Naive thymus-derived CD4-positive, alpha-beta T cell (primary cell): ENCODE data around the gene PRND. TPM values are rescaled to one million over a fixed set of nuclear protein-coding genes. Genes with fewer than 3 reads are reported as not detected.
"Not testable (repeated sequence)": the region's sequence is repeated elsewhere in the genome, so short reads cannot be mapped to it uniquely, and the experiment has no call there.

Source experiments
- ATAC-seq: fragments of 150-1000 bp; cut with Tn5 transposase; 2 replicates; pipeline ENCODE4 v1.10.0; 2021; ENCODE audit warnings: mild to moderate bottlenecking, moderate library complexity
- CTCF ChIA-PET: fragments of 350-600 bp; sonication (Branson Sonifier 250); formaldehyde crosslinking; loops from one replicate; lab custom pipeline; 2021; ENCODE audit warnings: antibody characterized with exemption; lab: Charles Lee
- POLR2A ChIA-PET: fragments of 350-600 bp; sonication (Branson Sonifier 250); formaldehyde crosslinking; loops from one replicate; lab custom pipeline; 2021; ENCODE audit warnings: antibody characterized with exemption, inconsistent platforms; lab: Charles Lee
- DNase-seq, 9 donors: peaks; one replicate each; pipeline versions ENCODE4 v3.0.0 to v3.0.0-alpha.2; 2020 to 2022; ENCODE audit warnings: mixed read lengths in 1 of 9
- H3K27ac ChIP-seq: one replicate; pipeline ENCODE4 v1.7.0; 2013; ENCODE audit warnings: mild to moderate bottlenecking, low read depth, low read length, moderate library complexity
- H3K27me3 ChIP-seq, 2 donors: one replicate each; pipeline ENCODE4 v1.7.0; 2013; ENCODE audit warnings: low read length in 2 of 2, mild to moderate bottlenecking in 2 of 2, moderate library complexity in 2 of 2; ENCODE audit not compliant: control insufficient read depth in 2 of 2, insufficient read depth in 2 of 2
- H3K36me3 ChIP-seq, 3 experiments: 1 replicate in 2 of 3; 2 replicates in 1 of 3; pipeline ENCODE4 v1.7.0; 2013; ENCODE audit warnings: low read length in 3 of 3, mild to moderate bottlenecking in 3 of 3, moderate library complexity in 1 of 3; ENCODE audit not compliant: insufficient read depth in 3 of 3, control insufficient read depth in 2 of 3
- H3K4me1 ChIP-seq, 2 donors: one replicate each; pipeline ENCODE4 v1.7.0; 2013; ENCODE audit warnings: low read length in 2 of 2, mild to moderate bottlenecking in 2 of 2, moderate library complexity in 1 of 2; ENCODE audit not compliant: control insufficient read depth in 2 of 2, insufficient read depth in 2 of 2
- H3K4me3 ChIP-seq: 2 replicates; pipeline ENCODE4 v1.7.0; 2013; ENCODE audit warnings: mild to moderate bottlenecking, low read length
- H3K9me3 ChIP-seq, 3 experiments: 1 replicate in 2 of 3; 2 replicates in 1 of 3; pipeline ENCODE4 v1.7.0; 2013; ENCODE audit warnings: low read length in 3 of 3; ENCODE audit not compliant: control insufficient read depth in 2 of 3
- H3K27ac Mint-ChIP-seq, 9 donors: one replicate each; pipeline ENCODE4 v1.8.0; 2020 to 2022; ENCODE audit warnings: mixed read lengths in 9 of 9, mild to moderate bottlenecking in 8 of 9, moderate library complexity in 5 of 9, inconsistent platforms in 2 of 9
- H3K27me3 Mint-ChIP-seq, 5 donors: one replicate each; pipeline ENCODE4 v1.8.0; 2021 to 2022; ENCODE audit warnings: mixed read lengths in 5 of 5, mild to moderate bottlenecking in 1 of 5
- H3K36me3 Mint-ChIP-seq, 5 donors: one replicate each; pipeline ENCODE4 v1.8.0; 2020 to 2022; ENCODE audit warnings: mixed read lengths in 5 of 5, mild to moderate bottlenecking in 3 of 5, inconsistent platforms in 1 of 5
- H3K4me1 Mint-ChIP-seq, 7 donors: one replicate each; pipeline ENCODE4 v1.8.0; 2020 to 2022; ENCODE audit warnings: mixed read lengths in 7 of 7, mild to moderate bottlenecking in 3 of 7, inconsistent platforms in 1 of 7
- H3K4me3 Mint-ChIP-seq, 10 donors: one replicate each; pipeline ENCODE4 v1.8.0; 2020 to 2022; ENCODE audit warnings: mild to moderate bottlenecking in 10 of 10, mixed read lengths in 10 of 10, moderate library complexity in 6 of 10, inconsistent platforms in 2 of 10
- H3K9me3 Mint-ChIP-seq, 11 donors: one replicate each; pipeline ENCODE4 v1.8.0; 2020 to 2022; ENCODE audit warnings: mixed read lengths in 11 of 11, mild to moderate bottlenecking in 4 of 11, inconsistent platforms in 1 of 11, moderate library complexity in 1 of 11
- intact Hi-C, 2 donors: fragments of 100-400 bp; cut with micrococcal nuclease; formaldehyde crosslinking; loops; one replicate each; pipeline ENCODE4 v1.15.1; 2023
- polyA plus RNA-seq, 2 donors: library from polyadenylated mRNA; unstranded; fragments of 300-500 nt; fragmentation: Illumina TruSeq; gene quantifications; one replicate each; pipeline ENCODE4 v1.2.3, GENCODE V29; 2021
- total RNA-seq, 6 experiments: library from RNA in 5 of 6; stranded (reverse) in 5 of 6; gene quantifications; 1 replicate in 5 of 6; 2 replicates in 1 of 6; pipeline ENCODE4 v1.2.3 and lab custom pipeline; 2021 to 2026

PRND gene
- total and polyA plus RNA-seq, 7 experiments from 2014 or later = 0.05 to 0.12 TPM; not detected in 5

DNA sequence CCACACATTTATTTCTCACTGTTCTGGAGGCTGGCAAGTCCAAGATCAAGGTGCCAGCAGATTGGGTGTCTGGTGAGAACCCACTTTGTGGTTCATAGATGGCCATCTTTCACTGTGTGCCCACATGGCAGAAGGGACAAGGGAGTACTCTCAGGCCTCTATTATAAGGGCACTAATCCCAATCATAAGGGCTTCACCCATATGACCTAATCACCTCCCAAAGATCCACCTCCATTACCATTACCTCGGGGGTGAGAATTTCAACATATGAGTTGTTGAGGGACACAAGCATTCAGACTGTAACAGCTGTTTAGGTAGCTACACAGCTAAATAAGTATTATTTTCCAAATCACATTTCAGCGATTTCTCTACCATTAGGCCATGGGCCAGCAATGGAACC, 2.5 kb upstream of the PRND start:
- peaks cover 0 to 7% of the 10 kb centered on the region in 2 donors for H3K4me1 ChIP-seq
- Mint-ChIP-seq H3K36me3 (no peaks in the 10 kb centered on the region), H3K4me1 (peaks cover 0 to 16% (median 12%) of the 10 kb centered on the region in 7 donors), H3K27ac (no peak overlapping the region), H3K9me3 (no peaks in the 10 kb centered on the region), H3K4me3 (no peak overlapping the region), H3K27me3 (peaks cover 0 to 19% (median 0%) of the 10 kb centered on the region in 5 donors)
- POLR2A ChIA-PET = no interaction called here
- H3K27ac ChIP-seq = no peak overlapping the region
- no peaks in the 10 kb centered on the region for H3K9me3 ChIP-seq
- DNase-seq = no peak
- intact Hi-C loops = no loop called here
- no peak for ATAC-seq
- CTCF ChIA-PET = interaction anchor here (1.1 to 2.9 kb wide), 3 partner anchors 17 to 114 kb away, joined by 3 to 58 read pairs (median 7); no protein-coding TSS in a partner anchor
- no peaks in the 10 kb centered on the region for H3K27me3 ChIP-seq
- H3K36me3 ChIP-seq = no peaks in the 10 kb centered on the region
- no peak overlapping the region for H3K4me3 ChIP-seq

DNA sequence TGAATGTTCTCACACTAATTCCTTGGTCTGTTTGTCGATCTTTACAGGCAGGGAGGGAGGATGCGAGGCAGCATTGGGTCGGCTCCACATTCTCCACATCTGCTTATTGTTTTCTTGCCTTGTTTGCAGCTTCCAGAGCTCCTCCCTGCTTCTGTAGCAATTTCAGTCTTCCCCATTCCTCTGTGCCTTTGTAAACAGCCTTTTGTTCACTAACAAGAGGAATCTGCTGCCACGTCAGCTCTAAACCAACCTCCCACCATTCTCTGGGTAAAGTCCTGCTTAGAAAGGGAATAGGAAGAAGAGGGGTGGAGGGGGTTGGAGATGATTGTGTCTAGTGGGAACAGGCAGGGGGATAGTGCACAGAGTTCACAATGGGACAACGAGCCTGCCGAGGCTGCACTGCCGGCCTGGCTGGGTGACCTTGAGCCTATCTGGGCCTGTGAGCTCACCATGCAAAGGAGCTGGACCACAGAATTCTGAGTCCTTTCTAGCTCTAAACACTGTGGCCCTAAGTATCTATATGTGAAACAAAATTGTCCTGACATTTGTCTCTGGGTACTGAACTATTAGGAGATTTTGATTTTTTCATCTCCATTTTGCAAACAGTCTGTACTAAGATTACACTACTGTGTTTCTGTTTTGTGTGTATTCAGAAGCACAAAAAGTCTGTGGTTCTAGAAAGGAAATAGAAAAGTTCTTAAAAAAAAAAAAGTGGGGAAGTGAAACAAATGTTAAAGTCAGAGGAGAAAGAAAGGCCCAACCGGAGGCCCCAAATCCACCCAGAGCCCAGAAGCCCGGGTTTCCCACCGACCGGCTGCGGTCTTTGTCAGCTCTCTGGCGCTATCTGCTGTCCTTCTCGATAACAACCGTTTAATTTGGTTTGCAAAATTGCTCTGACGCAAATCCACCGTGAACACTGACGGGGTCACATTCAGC, 1.4 kb upstream of the PRND start:
- Mint-ChIP-seq H3K36me3 (no peaks in the 10 kb centered on the region), H3K4me1 (peaks cover 0 to 16% (median 12%) of the 10 kb centered on the region in 7 donors), H3K27ac (peak overlapping the region in 8 of 9 donors; percentile 23 to 87 (median 69)), H3K27me3 (peaks cover 0 to 16% (median 0%) of the 10 kb centered on the region in 5 donors), H3K4me3 (peak overlapping the region in 3 of 10 donors; percentile 4 to 41 (median 30)), H3K9me3 (no peaks in the 10 kb centered on the region)
- peak; percentile 49 to 84 (median 77) for DNase-seq
- H3K4me3 ChIP-seq = no peak overlapping the region
- H3K36me3 ChIP-seq = no peaks in the 10 kb centered on the region
- peak; percentile 96 for ATAC-seq
- ChIA-PET POLR2A (interaction anchor here (0.8 kb wide), 1 partner anchor 107 kb away, joined by 3 read pairs; no protein-coding TSS in a partner anchor), CTCF (interaction anchor here (0.7 to 2.9 kb wide), 7 partner anchors 16 to 119 kb away, joined by 3 to 58 read pairs (median 3); no protein-coding TSS in a partner anchor)
- no peaks in the 10 kb centered on the region for H3K9me3 ChIP-seq
- H3K4me1 ChIP-seq = peaks cover 0 to 7% of the 10 kb centered on the region in 2 donors
- H3K27ac ChIP-seq = no peak overlapping the region
- no peaks in the 10 kb centered on the region for H3K27me3 ChIP-seq
- intact Hi-C loops = loop anchor here (1.0 to 2.0 kb wide), 4 partner anchors 54 to 612 kb away; no protein-coding TSS in a partner anchor

DNA sequence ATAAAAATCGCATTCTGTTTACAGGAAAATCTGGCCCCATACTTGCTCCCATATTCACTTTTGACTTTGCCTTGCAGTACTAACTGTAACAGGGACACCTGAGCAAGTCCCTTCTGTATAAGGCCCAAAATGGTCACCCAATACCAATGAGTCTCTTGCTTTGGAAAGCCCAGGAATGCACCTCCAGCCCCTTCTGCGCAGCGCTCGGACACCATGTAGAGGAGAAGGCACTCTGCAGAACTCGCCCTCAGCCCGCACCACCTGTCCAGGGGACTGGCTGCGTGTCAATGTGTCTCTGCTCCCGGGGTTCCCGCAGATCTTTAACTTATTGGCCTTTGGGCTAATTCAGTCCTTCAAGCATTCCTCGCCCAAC, 746 bp upstream of the PRND start:
- Histone ChIP-seq H3K4me1 (peaks cover 0 to 7% of the 10 kb centered on the region in 2 donors), H3K4me3 (no peak overlapping the region), H3K27me3 (no peaks in the 10 kb centered on the region), H3K9me3 (no peaks in the 10 kb centered on the region), H3K36me3 (no peaks in the 10 kb centered on the region), H3K27ac (no peak overlapping the region)
- peak overlapping the region in 3 of 10 donors; percentile 4 to 55 (median 41) for H3K4me3 Mint-ChIP-seq
- peaks cover 0 to 16% (median 12%) of the 10 kb centered on the region in 7 donors for H3K4me1 Mint-ChIP-seq
- ChIA-PET CTCF (interaction anchor here (1.4 to 2.9 kb wide), 3 partner anchors 18 to 115 kb away, joined by 3 to 58 read pairs (median 7); no protein-coding TSS in a partner anchor), POLR2A (interaction anchor here (0.8 kb wide), 1 partner anchor 107 kb away, joined by 3 read pairs; no protein-coding TSS in a partner anchor)
- DNase-seq (no peak), ATAC-seq (no peak)
- no peaks in the 10 kb centered on the region for H3K36me3 Mint-ChIP-seq
- peaks cover 0 to 10% (median 0%) of the 10 kb centered on the region in 5 donors for H3K27me3 Mint-ChIP-seq
- intact Hi-C loops = loop anchor here (1.0 to 2.0 kb wide), 4 partner anchors 54 to 613 kb away; no protein-coding TSS in a partner anchor
- H3K9me3 Mint-ChIP-seq = no peaks in the 10 kb centered on the region
- H3K27ac Mint-ChIP-seq = peak overlapping the region in 7 of 9 donors; percentile 23 to 87 (median 71)

DNA sequence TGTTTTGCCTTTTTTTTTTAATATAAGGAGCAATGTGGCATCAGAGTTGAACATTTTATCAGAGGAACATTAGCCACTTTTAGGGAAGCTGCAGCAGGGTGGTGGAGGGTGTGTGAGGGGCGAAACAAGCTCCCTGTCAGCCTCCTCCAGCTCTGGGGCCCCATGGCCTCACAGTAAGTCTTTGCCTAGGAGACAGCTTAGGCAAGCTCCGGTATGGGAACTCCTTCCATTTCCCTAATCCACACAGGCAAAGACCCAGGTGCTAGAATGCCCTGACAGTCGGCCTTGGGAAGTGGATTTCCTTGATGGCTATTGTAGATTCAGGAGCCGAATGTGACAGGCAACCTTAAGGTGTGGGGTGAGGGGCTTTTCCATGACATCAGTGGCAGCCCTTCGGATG, 862 bp downstream of the PRND start:
- ChIA-PET POLR2A (no interaction called here), CTCF (interaction anchor here (0.8 to 5.9 kb wide), 4 partner anchors 12 to 121 kb away, joined by 3 to 35 read pairs (median 6); no protein-coding TSS in a partner anchor)
- peaks cover 0 to 6% (median 0%) of the 10 kb centered on the region in 5 donors for H3K27me3 Mint-ChIP-seq
- Histone ChIP-seq H3K27ac (no peak overlapping the region), H3K36me3 (no peaks in the 10 kb centered on the region), H3K9me3 (no peaks in the 10 kb centered on the region), H3K4me3 (no peak overlapping the region), H3K4me1 (peaks cover 0 to 14% of the 10 kb centered on the region in 2 donors), H3K27me3 (no peaks in the 10 kb centered on the region)
- ATAC-seq (no peak), DNase-seq (no peak)
- no peaks in the 10 kb centered on the region for H3K9me3 Mint-ChIP-seq
- H3K4me1 Mint-ChIP-seq = peaks cover 9 to 29% (median 23%) of the 10 kb centered on the region in 7 donors
- no peaks in the 10 kb centered on the region for H3K36me3 Mint-ChIP-seq
- no peak overlapping the region for H3K4me3 Mint-ChIP-seq
- H3K27ac Mint-ChIP-seq = no peak overlapping the region
- intact Hi-C loops = no loop called here

DNA sequence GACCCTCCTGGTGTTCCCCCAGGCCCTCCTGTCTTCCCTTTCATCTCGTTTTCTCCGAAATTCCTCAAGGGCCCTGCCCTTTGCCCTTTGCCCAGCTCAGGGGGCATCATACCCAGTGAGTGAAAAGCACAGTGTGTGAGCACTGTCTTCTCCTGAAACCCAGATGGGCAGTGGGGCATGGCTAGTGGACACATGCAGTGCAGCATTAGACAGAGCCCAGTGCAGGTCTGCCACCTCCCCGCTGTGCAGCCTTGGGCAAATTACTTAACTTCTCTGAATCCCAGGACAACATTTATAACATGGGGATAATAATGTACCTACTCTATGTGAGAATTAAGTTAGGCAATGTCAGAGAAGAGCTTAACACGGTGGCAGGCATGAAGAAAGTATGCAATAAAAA, 1.3 kb downstream of the PRND start:
- Histone ChIP-seq H3K4me3 (no peak overlapping the region), H3K27me3 (no peaks in the 10 kb centered on the region), H3K4me1 (peaks cover 0 to 14% of the 10 kb centered on the region in 2 donors), H3K27ac (no peak overlapping the region), H3K36me3 (no peaks in the 10 kb centered on the region), H3K9me3 (no peaks in the 10 kb centered on the region)
- Mint-ChIP-seq H3K27ac (no peak overlapping the region), H3K36me3 (no peaks in the 10 kb centered on the region), H3K4me3 (no peak overlapping the region), H3K27me3 (peaks cover 0 to 6% (median 0%) of the 10 kb centered on the region in 5 donors), H3K9me3 (no peaks in the 10 kb centered on the region), H3K4me1 (peaks cover 9 to 31% (median 23%) of the 10 kb centered on the region in 7 donors)
- ATAC-seq (no peak), DNase-seq (no peak)
- ChIA-PET CTCF (interaction anchor here (0.7 to 5.9 kb wide), 4 partner anchors 109 to 128 kb away, joined by 3 to 35 read pairs (median 6); no protein-coding TSS in a partner anchor), POLR2A (no interaction called here)
- intact Hi-C loops = no loop called here

DNA sequence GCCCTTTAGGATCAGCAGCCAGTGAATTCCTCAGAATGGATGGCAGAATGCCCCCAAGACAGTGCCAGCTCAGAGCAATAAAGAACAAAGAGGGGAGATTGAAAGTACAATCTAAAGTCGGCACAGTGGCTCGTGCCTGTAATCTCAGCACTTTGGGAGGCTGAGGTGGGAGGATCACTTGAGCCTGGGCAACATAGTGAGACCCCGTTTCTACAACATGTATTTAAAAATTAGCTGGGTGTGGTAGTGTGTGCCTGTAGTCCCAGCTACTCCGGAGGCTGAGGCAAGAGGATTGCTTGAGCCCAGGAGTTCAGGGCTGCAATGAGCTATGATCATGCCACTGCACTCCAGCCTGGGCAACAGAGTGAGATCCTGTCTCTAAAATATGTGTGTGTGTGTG, 1.8 kb downstream of the PRND start:
- H3K9me3 ChIP-seq, DNase-seq, H3K36me3 ChIP-seq, POLR2A ChIA-PET, H3K27me3 Mint-ChIP-seq, H3K36me3 Mint-ChIP-seq, H3K4me3 Mint-ChIP-seq, ATAC-seq, intact Hi-C loops, H3K27ac Mint-ChIP-seq, H3K27ac ChIP-seq, H3K9me3 Mint-ChIP-seq, H3K4me3 ChIP-seq, H3K27me3 ChIP-seq: not testable (repeated sequence)
- CTCF ChIA-PET = interaction anchor here (0.7 to 5.9 kb wide), 4 partner anchors 110 to 129 kb away, joined by 3 to 35 read pairs (median 6); no protein-coding TSS in a partner anchor
- peaks cover 9 to 34% (median 23%) of the 10 kb centered on the region in 7 donors for H3K4me1 Mint-ChIP-seq
- peaks cover 0 to 14% of the 10 kb centered on the region in 2 donors for H3K4me1 ChIP-seq
